HUES6 (cell line): Measurements from ENCODE around the gene MXRA8.

Experiments used
- H3K27ac ChIP-seq: 2 replicates; pipeline ENCODE4 v1.7.0; 2013; ENCODE audit warnings: low read depth, mild to moderate bottlenecking, low read length, inconsistent platforms
- H3K27me3 ChIP-seq: 2 replicates; pipeline ENCODE4 v1.6.1; 2013; ENCODE audit warnings: low read length; ENCODE audit not compliant: control insufficient read depth, insufficient read depth
- H3K36me3 ChIP-seq: 2 replicates; pipeline ENCODE4 v1.6.1; 2013; ENCODE audit warnings: low read length; ENCODE audit not compliant: control insufficient read depth, insufficient read depth
- H3K4me1 ChIP-seq: 2 replicates; pipeline ENCODE4 v1.6.1; 2013; ENCODE audit warnings: low read length; ENCODE audit not compliant: control insufficient read depth, insufficient read depth
- H3K4me3 ChIP-seq: 2 replicates; pipeline ENCODE4 v1.5.1; 2013; ENCODE audit warnings: low read depth, low read length
- H3K9ac ChIP-seq: one replicate; pipeline ENCODE4 v1.6.1; 2013; ENCODE audit warnings: mild to moderate bottlenecking, low read length
- H3K9me3 ChIP-seq: 2 replicates; pipeline ENCODE4 v1.6.1; 2013; ENCODE audit warnings: low read depth, low read length; ENCODE audit not compliant: control insufficient read depth, insufficient read depth

Gene MXRA8

DNA sequence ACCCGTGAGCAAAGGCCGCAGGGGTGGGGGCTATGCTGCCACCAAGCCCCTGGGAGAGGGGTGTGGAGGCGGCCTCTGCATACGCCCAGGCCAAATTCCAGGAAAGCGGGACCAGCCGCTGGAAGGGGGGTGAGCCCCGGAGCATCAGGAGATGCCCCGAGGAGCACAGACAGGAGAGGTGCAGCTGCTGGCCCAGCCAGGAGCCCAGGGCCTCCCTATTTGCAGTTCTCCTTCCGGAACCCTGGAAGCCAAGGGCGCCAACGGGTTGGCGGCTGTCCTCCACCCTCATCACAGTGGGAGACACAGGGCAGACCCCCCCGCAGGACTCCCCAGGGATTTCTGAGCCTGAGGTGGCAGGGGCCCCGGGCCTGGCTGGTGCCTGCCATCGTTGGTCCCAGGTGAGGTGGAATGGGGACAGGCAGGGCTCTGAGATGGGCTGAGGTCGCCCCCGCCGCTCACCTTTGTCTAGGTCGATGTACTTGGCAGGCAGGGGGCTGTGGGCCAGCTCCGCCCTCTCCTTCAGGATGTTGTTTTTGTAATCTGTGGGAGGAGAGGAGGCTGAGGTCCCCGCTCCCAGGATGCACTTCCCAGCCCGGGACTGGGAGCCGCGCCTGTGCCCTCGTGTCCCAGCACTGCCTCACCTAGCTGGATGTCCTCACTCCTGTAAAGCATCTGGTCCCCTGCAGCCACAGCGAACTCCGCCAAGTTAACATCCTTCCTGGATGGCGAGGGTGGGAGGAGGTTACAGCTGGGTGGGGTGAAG, 4.8 kb downstream of the MXRA8 start:
- no peaks in the 10 kb centered on the region for H3K9me3 ChIP-seq
- no peaks in the 10 kb centered on the region for H3K36me3 ChIP-seq
- H3K27ac ChIP-seq, result no peak overlapping the region
- peak overlapping the region; percentile 46 for H3K9ac ChIP-seq
- H3K27me3 ChIP-seq, result peaks cover 31% of the 10 kb centered on the region
- peaks cover 47% of the 10 kb centered on the region for H3K4me1 ChIP-seq
- peak overlapping the region; percentile 58 for H3K4me3 ChIP-seq

- Histone ChIP-seq H3K4me3 (0 out of 2 replicates have a peak overlapping the region, but pooled peaks have one; percentile 14), H3K4me1 (peaks cover 44% of the 10 kb centered on the region), H3K9me3 (no peaks in the 10 kb centered on the region), H3K9ac (no peak overlapping the region), H3K27me3 (peaks cover 31% of the 10 kb centered on the region), H3K27ac (no peak overlapping the region), H3K36me3 (no peaks in the 10 kb centered on the region)
Observed at GRCh38 chr1:1352786-1353388, 5.5 kb downstream of the MXRA8 start.

GRCh38 chr1:1351511-1352427, 6.6 kb downstream of the MXRA8 start:
- Histone ChIP-seq H3K27me3 (peaks cover 31% of the 10 kb centered on the region), H3K4me3 (peak overlapping the region; percentile 48), H3K27ac (no peak overlapping the region), H3K9ac (peak overlapping the region; percentile 42), H3K36me3 (no peaks in the 10 kb centered on the region), H3K9me3 (no peaks in the 10 kb centered on the region), H3K4me1 (peaks cover 43% of the 10 kb centered on the region)

DNA sequence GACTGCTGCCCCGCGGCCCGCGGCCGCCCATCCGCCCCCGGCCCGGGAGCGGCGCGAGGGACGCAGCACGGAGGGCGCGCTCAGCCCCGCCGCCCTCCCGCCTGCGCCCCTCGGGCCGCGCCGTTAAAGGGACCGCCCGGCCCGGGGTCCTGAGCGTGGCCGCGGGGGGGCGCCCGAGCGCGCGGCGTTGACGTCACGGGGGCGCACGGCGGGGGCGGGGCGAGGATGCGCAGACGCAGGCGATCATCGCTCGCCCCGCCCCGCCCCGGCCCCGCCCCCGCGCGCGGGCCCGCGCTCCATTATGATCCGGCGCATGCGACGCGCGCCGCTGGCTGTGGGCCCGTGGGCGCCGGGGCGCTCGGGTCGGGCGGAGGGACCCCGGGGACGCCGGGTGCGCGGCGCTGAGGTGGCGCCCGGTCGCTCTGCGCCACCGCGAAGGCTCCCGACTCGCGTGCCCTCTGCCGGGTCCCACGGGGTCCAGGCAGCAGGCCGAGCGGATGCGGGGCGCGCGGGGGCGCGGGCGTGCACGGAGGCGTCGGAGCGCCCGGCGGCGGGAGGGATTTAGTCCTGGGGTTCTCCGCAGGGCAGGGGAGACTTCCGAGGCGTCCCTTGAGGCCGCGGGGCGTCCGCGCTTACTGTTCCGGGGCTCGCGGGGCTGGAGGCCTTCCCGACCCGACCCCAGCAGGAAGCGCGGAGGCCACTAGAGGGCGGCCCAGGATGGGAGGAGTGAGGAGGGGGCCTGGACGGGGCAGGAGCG, 8.9 kb downstream of the MXRA8 start, which contains the start of gene DVL1:
Gene DVL1 (minus strand): TSS at position 163 of the 757 bp plus-strand sequence. CDS start 353 bp downstream, outside the sequence.
- Histone ChIP-seq H3K4me1 (peaks cover 39% of the 10 kb centered on the region), H3K9ac (peak within 1 kb of the TSS; percentile 84), H3K4me3 (peak within 1 kb of the TSS; percentile 87), H3K9me3 (no peaks in the 10 kb centered on the region), H3K36me3 (0 out of 2 replicates have a peak, but pooled peaks cover 3% of the 10 kb centered on the region), H3K27me3 (peaks cover 20% of the 10 kb centered on the region), H3K27ac (peak within 1 kb of the TSS; percentile 80; the same call in 1 of the 2 replicates)

GRCh38 chr1:1348420-1349255, 9.7 kb downstream of the MXRA8 start:
- Histone ChIP-seq H3K27me3 (peaks cover 12% of the 10 kb centered on the region), H3K27ac (no peak overlapping the region), H3K9me3 (no peaks in the 10 kb centered on the region), H3K4me3 (peak overlapping the region; percentile 77), H3K4me1 (peaks cover 32% of the 10 kb centered on the region), H3K9ac (peak overlapping the region; percentile 72), H3K36me3 (0 out of 2 replicates have a peak, but pooled peaks cover 3% of the 10 kb centered on the region)

DNA sequence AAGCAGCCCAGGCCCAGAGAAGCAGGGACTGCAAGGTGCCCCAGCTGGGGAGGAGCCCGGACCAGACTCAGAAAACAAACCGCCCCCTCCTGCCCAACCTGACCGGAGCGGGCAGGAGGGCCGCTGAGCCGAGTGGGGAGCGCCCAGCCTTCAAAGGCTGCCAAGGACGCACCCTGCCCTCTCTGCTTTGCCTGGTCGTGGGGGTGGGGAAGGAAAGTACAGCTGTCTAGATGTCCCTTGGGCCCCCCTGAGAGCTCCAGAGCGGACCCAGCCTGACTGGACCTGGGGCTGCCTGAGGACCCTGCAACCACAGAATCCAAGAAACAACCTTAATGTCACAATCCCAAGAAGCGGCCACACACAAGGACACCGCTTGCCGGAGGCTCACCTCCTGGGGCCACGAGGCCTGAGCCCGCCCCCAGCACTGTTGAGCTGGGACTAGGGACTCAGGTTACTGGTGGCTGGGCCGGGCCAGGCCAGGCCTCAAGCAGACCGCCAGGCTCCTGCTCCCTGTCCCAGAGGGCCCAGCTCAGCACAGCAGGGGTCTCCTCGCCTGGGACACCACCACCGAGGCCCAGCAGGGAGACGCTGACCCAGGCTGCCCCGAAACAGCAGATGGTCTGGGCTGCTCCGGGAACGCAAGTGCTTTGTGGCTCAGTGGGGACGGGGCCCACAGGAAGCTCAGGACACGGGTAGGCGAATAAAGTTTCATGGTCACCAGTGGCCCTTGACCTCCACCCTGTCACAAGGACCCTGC, 10.5 kb downstream of the MXRA8 start:
- peaks cover 25% of the 10 kb centered on the region for H3K4me1 ChIP-seq
- H3K36me3 ChIP-seq, result 0 out of 2 replicates have a peak, but pooled peaks cover 3% of the 10 kb centered on the region
- H3K27ac ChIP-seq, result no peak overlapping the region
- H3K9me3 ChIP-seq, result no peaks in the 10 kb centered on the region
- H3K9ac ChIP-seq, result peak overlapping the region; percentile 72
- H3K4me3 ChIP-seq, result peak overlapping the region; percentile 77
- peaks cover 4% of the 10 kb centered on the region; the same call in 1 of the 2 replicates for H3K27me3 ChIP-seq

GRCh38 chr1:1347026-1347595, 11.2 kb downstream of the MXRA8 start:
- H3K36me3 ChIP-seq, result 0 out of 2 replicates have a peak, but pooled peaks cover 3% of the 10 kb centered on the region
- no peaks in the 10 kb centered on the region; the same call in 1 of the 2 replicates for H3K27me3 ChIP-seq
- H3K4me3 ChIP-seq, result peak overlapping the region; percentile 77
- H3K4me1 ChIP-seq, result peaks cover 19% of the 10 kb centered on the region
- H3K27ac ChIP-seq, result no peak overlapping the region
- H3K9me3 ChIP-seq, result no peaks in the 10 kb centered on the region
- no peak overlapping the region for H3K9ac ChIP-seq

DNA sequence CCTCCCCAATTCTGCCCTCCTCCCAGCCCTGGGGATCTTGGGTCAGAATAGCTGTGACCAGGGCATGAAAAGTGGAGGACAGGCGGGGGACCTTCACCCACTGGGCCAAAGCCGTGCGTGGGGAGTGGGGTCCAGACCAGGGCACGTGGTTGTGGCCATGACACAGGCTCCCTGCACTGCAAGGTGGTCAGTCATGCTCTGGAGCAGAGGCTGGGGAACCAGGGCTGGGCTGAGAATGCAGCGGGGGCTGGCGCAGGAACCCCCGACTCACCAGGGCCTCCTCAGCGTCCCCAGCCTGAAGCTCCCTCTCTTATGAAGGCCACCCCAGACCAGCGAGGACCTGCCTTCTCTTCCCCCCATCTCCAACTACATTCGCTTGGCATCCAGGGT, 11.9 kb downstream of the MXRA8 start:
- Histone ChIP-seq H3K4me3 (no peak overlapping the region), H3K27me3 (no peaks in the 10 kb centered on the region; the same call in 1 of the 2 replicates), H3K36me3 (peaks cover 8% of the 10 kb centered on the region), H3K4me1 (peaks cover 14% of the 10 kb centered on the region), H3K27ac (no peak overlapping the region), H3K9ac (no peak overlapping the region), H3K9me3 (no peaks in the 10 kb centered on the region)

DNA sequence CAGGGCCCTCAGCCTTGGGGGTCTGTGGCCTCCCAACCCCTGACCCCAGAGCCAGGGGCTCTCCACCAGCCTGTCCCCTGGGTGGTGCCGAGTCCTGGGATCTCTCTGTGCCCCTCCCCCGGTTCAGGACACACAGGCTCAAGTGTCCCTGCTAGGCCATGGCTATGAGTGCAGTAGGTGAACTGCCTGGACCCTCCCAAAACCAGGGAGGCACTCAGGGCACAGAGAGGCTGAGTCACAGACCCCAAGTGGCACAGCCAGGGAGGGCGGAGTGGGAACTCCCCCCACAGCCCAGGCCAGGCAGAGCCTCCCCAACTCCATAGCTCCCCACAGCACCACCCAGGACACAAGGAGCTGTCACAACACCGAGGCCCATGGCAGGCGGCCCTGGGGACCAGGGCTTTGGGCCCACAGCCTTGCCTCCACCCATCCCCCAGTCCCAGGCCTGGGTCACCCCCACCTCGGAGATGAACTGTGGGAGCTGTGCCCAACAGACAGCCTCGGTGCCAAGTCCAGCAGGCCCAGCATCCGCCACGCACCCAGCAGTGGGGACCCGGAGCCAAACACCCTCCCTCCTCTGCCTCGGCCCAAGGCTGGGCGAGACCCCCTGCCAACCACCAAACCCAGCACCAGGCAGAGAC, 12.4 kb downstream of the MXRA8 start:
- Histone ChIP-seq H3K9me3 (no peaks in the 10 kb centered on the region), H3K27ac (no peak overlapping the region), H3K36me3 (peaks cover 14% of the 10 kb centered on the region), H3K9ac (no peak overlapping the region), H3K27me3 (no peaks in the 10 kb centered on the region), H3K4me3 (no peak overlapping the region), H3K4me1 (peaks cover 12% of the 10 kb centered on the region)
